ENCODE measurements around the gene METAP1D. TPM values are rescaled to one million over a fixed set of nuclear protein-coding genes. Genes with fewer than 3 reads are reported as not detected.

Gene METAP1D
- total and polyA plus RNA-seq, 4 donors = 2.5 to 17.8 (median 3.0) TPM

DNA sequence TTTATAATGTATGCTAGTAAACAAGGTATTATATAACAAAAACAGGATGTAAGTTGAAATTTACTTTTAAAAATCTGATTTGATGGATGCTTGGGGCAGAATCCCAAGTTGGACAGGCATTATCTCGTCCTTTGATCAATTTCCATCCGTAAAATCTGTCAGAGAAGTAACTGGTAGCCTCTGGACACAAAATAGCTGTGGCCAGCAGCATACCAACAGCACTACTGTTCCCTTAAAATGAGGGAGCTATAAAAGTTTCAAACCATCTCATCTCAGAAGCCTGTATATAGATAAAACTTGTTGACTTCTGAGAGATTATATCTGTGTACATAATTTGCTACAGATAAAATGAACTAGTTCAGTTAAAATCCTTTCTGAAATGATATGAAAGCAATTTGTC is 14.7 kb upstream of the METAP1D start:
- TF ChIP-seq, protein P1, sequence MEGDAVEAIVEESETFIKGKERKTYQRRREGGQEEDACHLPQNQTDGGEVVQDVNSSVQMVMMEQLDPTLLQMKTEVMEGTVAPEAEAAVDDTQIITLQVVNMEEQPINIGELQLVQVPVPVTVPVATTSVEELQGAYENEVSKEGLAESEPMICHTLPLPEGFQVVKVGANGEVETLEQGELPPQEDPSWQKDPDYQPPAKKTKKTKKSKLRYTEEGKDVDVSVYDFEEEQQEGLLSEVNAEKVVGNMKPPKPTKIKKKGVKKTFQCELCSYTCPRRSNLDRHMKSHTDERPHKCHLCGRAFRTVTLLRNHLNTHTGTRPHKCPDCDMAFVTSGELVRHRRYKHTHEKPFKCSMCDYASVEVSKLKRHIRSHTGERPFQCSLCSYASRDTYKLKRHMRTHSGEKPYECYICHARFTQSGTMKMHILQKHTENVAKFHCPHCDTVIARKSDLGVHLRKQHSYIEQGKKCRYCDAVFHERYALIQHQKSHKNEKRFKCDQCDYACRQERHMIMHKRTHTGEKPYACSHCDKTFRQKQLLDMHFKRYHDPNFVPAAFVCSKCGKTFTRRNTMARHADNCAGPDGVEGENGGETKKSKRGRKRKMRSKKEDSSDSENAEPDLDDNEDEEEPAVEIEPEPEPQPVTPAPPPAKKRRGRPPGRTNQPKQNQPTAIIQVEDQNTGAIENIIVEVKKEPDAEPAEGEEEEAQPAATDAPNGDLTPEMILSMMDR (IDR thresholded peaks at IDR 0.05; ENCODE audit: control extremely low read depth, extremely low read depth) = no peak
- peaks cover 0 to 5% (median 2%) of the 10 kb centered on the region in 4 donors for H3K36me3 ChIP-seq (ENCODE audit: control insufficient read depth in 4 of 4, insufficient read depth in 4 of 4, low read length in 4 of 4)

DNA sequence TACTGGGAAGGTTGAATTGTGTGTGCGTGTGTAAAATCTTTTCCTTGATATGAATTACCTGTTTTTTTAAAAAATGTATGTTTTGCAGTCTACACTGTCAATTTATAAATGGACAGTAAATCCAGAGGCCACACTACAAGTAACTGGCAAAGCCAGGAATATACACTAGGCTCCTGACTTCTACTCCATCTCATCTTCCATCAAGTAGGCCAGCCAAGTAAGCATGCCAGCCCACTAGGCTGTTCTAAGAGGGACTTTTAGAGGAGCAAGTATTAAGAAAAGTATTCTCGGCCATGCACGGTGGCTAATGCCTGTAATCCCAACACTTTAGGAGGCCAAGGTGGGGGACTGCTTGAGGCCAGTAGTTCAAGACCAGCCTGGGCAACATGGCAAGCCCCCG is 13.0 kb upstream of the METAP1D start:
- H3K9ac ChIP-seq (ENCODE audit: insufficient read depth in 1 of 2, low read length in 2 of 2) = no peak overlapping the region
- H3K36me3 ChIP-seq (ENCODE audit: control insufficient read depth in 4 of 4, insufficient read depth in 4 of 4, low read length in 4 of 4) = peaks cover 0 to 5% (median 1%) of the 10 kb centered on the region in 4 donors
- no peak overlapping the region for H3K27ac ChIP-seq (ENCODE audit: low read depth in 1 of 2, low read length in 1 of 2)
- peaks cover 0 to 11% (median 0%) of the 10 kb centered on the region in 3 donors for H3K27me3 ChIP-seq (ENCODE audit: control insufficient read depth in 3 of 3, insufficient read depth in 3 of 3, low read length in 2 of 3)
- TF ChIP-seq, protein P1 (IDR thresholded peaks at IDR 0.05; ENCODE audit: control extremely low read depth, extremely low read depth) = no peak
- no peaks in the 10 kb centered on the region for H3K4me1 ChIP-seq (ENCODE audit: control insufficient read depth in 5 of 5, insufficient read depth in 5 of 5, low read length in 5 of 5)
- DNase-seq (no peak), ATAC-seq (ENCODE audit: insufficient read depth, low FRiP score) (no peak)
- no peaks in the 10 kb centered on the region for H3K9me3 ChIP-seq (ENCODE audit: control insufficient read depth in 4 of 4, insufficient read depth in 3 of 4, low read length in 3 of 4)
- no peak overlapping the region for H3K4me3 ChIP-seq
- WGBS, 2 donors = 81 to 97% methylated on average over 4 of the region's 4 CpGs

More for the DNA sequence above, 14.7 kb upstream of the METAP1D start:
- Histone ChIP-seq H3K9me3 (ENCODE audit: control insufficient read depth in 4 of 4, insufficient read depth in 3 of 4, low read length in 3 of 4) (no peaks in the 10 kb centered on the region), H3K4me3 (no peak overlapping the region), H3K27ac (ENCODE audit: low read depth in 1 of 2, low read length in 1 of 2) (no peak overlapping the region), H3K27me3 (ENCODE audit: control insufficient read depth in 3 of 3, insufficient read depth in 3 of 3, low read length in 2 of 3) (peaks cover 0 to 10% (median 0%) of the 10 kb centered on the region in 3 donors), H3K9ac (ENCODE audit: insufficient read depth in 1 of 2, low read length in 2 of 2) (no peak overlapping the region), H3K4me1 (ENCODE audit: control insufficient read depth in 5 of 5, insufficient read depth in 5 of 5, low read length in 5 of 5) (no peaks in the 10 kb centered on the region)
- DNase-seq (no peak), ATAC-seq (ENCODE audit: insufficient read depth, low FRiP score) (no peak)
- WGBS, 2 donors = 88 to 92% methylated on average over 2 of the region's 2 CpGs

- Histone ChIP-seq H3K27ac (ENCODE audit: low read depth in 1 of 2, low read length in 1 of 2) (no peak overlapping the region), H3K9ac (ENCODE audit: insufficient read depth in 1 of 2, low read length in 2 of 2) (no peak overlapping the region), H3K4me3 (no peak overlapping the region), H3K4me1 (ENCODE audit: control insufficient read depth in 5 of 5, insufficient read depth in 5 of 5, low read length in 5 of 5) (peaks cover 0 to 4% (median 0%) of the 10 kb centered on the region in 5 donors), H3K27me3 (ENCODE audit: control insufficient read depth in 3 of 3, insufficient read depth in 3 of 3, low read length in 2 of 3) (peaks cover 0 to 44% (median 0%) of the 10 kb centered on the region in 3 donors), H3K36me3 (ENCODE audit: control insufficient read depth in 4 of 4, insufficient read depth in 4 of 4, low read length in 4 of 4) (no peaks in the 10 kb centered on the region), H3K9me3 (ENCODE audit: control insufficient read depth in 4 of 4, insufficient read depth in 3 of 4, low read length in 3 of 4) (no peaks in the 10 kb centered on the region)
- TF ChIP-seq, protein P1 (IDR thresholded peaks at IDR 0.05; ENCODE audit: control extremely low read depth, extremely low read depth) = no peak
- peak in 2 of 3 donors; percentile 17 to 33 for DNase-seq
- ATAC-seq (ENCODE audit: insufficient read depth, low FRiP score) = peak; percentile 76
- WGBS, 2 donors = 74 to 88% methylated on average over 4 of the region's 4 CpGs
Observed at GRCh38 chr2:171991027-171991426, 8.7 kb upstream of the METAP1D start.

GRCh38 chr2:171995586-171995985 is 4.2 kb upstream of the METAP1D start:
- no peaks in the 10 kb centered on the region for H3K9me3 ChIP-seq (ENCODE audit: control insufficient read depth in 4 of 4, insufficient read depth in 3 of 4, low read length in 3 of 4)
- H3K36me3 ChIP-seq (ENCODE audit: control insufficient read depth in 4 of 4, insufficient read depth in 4 of 4, low read length in 4 of 4) = no peaks in the 10 kb centered on the region
- WGBS, 2 donors = 76 to 83% methylated on average over 5 of the region's 5 CpGs
- TF ChIP-seq, protein P1 (IDR thresholded peaks at IDR 0.05; ENCODE audit: control extremely low read depth, extremely low read depth) = no peak
- no peak for DNase-seq
- no peak overlapping the region for H3K9ac ChIP-seq (ENCODE audit: insufficient read depth in 1 of 2, low read length in 2 of 2)
- H3K4me3 ChIP-seq = no peak overlapping the region
- H3K4me1 ChIP-seq (ENCODE audit: control insufficient read depth in 5 of 5, insufficient read depth in 5 of 5, low read length in 5 of 5) = peaks cover 2 to 11% (median 4%) of the 10 kb centered on the region in 5 donors
- peaks cover 0 to 43% (median 4%) of the 10 kb centered on the region in 3 donors for H3K27me3 ChIP-seq (ENCODE audit: control insufficient read depth in 3 of 3, insufficient read depth in 3 of 3, low read length in 2 of 3)
- ATAC-seq (ENCODE audit: insufficient read depth, low FRiP score) = no peak
- no peak overlapping the region for H3K27ac ChIP-seq (ENCODE audit: low read depth in 1 of 2, low read length in 1 of 2)

All from lung (tissue), 12 donors.